ENCODE data around the gene CACNA2D1.

GRCh38 chr7:82430500-82431465, 12.8 kb downstream of the CACNA2D1 start:
- TF ChIP-seq CTCF (IDR thresholded peaks at IDR 0.05) (no peak), ZFX (IDR thresholded peaks at IDR 0.05; ENCODE audit: borderline replicate concordance) (no peak)

All from 22Rv1 (cell line).